HUES6 (cell line): ENCODE results near the gene LRRC74B.
"Not testable (repeated sequence)": the region's sequence is repeated elsewhere in the genome, so short reads cannot be mapped to it uniquely, and the experiment has no call there.

ENCODE experiments used
- H3K27ac ChIP-seq: 2 replicates; pipeline ENCODE4 v1.7.0; 2013; ENCODE audit warnings: low read depth, mild to moderate bottlenecking, low read length, inconsistent platforms
- H3K27me3 ChIP-seq: 2 replicates; pipeline ENCODE4 v1.6.1; 2013; ENCODE audit warnings: low read length; ENCODE audit not compliant: control insufficient read depth, insufficient read depth
- H3K36me3 ChIP-seq: 2 replicates; pipeline ENCODE4 v1.6.1; 2013; ENCODE audit warnings: low read length; ENCODE audit not compliant: control insufficient read depth, insufficient read depth
- H3K4me1 ChIP-seq: 2 replicates; pipeline ENCODE4 v1.6.1; 2013; ENCODE audit warnings: low read length; ENCODE audit not compliant: control insufficient read depth, insufficient read depth
- H3K4me3 ChIP-seq: 2 replicates; pipeline ENCODE4 v1.5.1; 2013; ENCODE audit warnings: low read depth, low read length
- H3K9ac ChIP-seq: one replicate; pipeline ENCODE4 v1.6.1; 2013; ENCODE audit warnings: mild to moderate bottlenecking, low read length
- H3K9me3 ChIP-seq: 2 replicates; pipeline ENCODE4 v1.6.1; 2013; ENCODE audit warnings: low read depth, low read length; ENCODE audit not compliant: control insufficient read depth, insufficient read depth

LRRC74B gene

DNA sequence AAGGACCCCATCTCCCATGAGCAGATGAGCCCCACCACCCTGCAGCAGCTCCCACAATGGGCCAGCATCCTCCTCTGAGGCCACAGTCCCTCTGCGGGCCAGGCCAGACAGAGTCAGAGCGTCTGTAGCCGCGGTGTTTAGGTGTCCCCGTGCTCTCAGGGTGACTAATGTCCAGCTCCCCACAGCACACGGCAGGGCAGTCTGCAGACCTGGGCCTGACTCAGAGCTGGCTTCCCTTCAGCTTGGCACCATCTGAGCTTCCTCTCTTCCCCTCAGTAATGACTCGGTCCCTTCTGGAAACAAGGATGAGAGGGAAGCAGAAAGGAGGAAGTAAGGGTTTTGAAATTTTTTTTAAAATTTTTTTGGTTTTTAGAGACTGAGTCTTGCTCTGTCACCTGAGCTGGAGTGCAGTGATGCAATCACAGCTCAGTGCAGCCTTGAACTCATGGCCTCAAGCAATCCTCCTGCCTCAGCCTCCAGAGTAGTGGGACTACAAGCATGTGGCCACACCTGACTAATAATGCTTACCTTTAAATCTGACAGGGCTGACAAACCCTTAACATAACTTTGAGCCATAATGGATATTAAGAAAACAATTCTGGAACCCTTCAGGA lies 28.5 kb downstream of the LRRC74B start:
- H3K4me3 ChIP-seq = no peak overlapping the region
- no peaks in the 10 kb centered on the region for H3K36me3 ChIP-seq
- H3K4me1 ChIP-seq = no peaks in the 10 kb centered on the region
- H3K9ac ChIP-seq = no peak overlapping the region
- peaks cover 7% of the 10 kb centered on the region; the same call in 1 of the 2 replicates for H3K9me3 ChIP-seq
- H3K27me3 ChIP-seq = no peaks in the 10 kb centered on the region
- H3K27ac ChIP-seq = no peak overlapping the region

DNA sequence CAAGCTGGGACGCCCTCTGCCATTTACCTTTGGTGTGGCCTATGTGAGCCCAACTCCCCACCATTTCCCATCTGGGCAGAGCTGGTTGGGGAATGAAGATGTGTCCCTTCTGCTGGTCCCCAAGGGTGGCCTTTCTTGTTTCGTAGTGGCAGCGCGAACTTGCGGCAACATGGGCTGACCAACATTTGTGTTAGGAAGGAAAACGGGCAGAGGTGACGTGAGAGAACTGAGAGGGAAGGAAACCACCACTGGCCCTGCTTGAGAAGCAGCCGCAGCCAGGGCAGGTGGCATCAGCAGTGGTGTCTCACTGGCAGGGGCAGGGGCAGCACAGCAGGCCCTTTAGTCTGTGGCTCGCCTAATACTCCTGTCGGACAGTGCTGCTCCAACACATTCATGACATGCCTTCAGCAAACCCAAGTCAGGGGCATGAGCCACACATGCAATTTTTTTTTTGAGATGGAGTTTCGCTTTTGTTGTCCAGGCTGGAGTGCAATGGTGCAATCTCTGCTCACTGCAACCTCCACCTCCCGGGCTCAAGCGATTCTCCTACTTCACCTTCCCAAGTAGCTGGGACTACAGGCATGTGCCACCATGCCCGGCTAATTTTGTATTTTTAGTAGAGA lies 29.9 kb downstream of the LRRC74B start:
- Histone ChIP-seq H3K36me3 (no peaks in the 10 kb centered on the region), H3K9me3 (peaks cover 7% of the 10 kb centered on the region; the same call in 1 of the 2 replicates), H3K27ac (no peak overlapping the region), H3K27me3 (no peaks in the 10 kb centered on the region), H3K4me3 (no peak overlapping the region), H3K9ac (no peak overlapping the region), H3K4me1 (no peaks in the 10 kb centered on the region)

GRCh38 chr22:21076912-21077625 lies 31.3 kb downstream of the LRRC74B start:
- no peaks in the 10 kb centered on the region for H3K36me3 ChIP-seq
- H3K27ac ChIP-seq = no peak overlapping the region
- H3K9me3 ChIP-seq = peaks cover 2% of the 10 kb centered on the region; the same call in 1 of the 2 replicates
- H3K27me3 ChIP-seq = no peaks in the 10 kb centered on the region
- no peak overlapping the region for H3K4me3 ChIP-seq
- H3K9ac ChIP-seq = no peak overlapping the region
- no peaks in the 10 kb centered on the region for H3K4me1 ChIP-seq

DNA sequence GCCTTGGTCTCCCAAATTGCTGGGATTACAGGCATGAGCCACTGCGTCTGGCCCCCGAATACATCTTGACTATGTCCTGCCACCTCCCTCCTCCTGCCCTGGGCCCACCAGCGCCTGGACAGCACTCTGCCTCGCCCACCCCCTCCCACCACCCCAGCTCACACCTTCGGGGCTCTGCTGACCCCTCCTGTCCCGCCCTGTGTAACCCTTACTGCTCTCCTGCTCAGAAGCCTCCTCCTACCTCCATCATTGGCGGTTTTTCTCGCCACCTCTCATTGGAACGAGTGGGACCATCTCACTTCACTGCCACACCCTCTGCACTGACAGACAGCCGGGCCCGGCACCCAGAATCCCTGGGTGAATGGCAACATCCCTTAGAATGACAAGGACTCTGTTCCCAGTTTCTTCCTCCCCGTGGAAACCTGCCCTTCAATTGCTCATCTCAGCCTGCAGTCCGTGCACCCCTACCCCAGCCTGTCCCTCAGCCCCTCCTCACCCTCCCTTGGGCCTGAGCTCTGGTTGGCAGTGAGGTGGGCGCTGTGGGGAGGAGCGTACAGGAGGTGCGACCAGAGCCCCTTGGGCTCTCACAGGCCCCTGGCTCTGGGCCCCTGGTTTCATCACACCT lies 32.2 kb downstream of the LRRC74B start:
- Histone ChIP-seq H3K4me1 (no peaks in the 10 kb centered on the region), H3K36me3 (no peaks in the 10 kb centered on the region), H3K9me3 (no peaks in the 10 kb centered on the region), H3K27me3 (no peaks in the 10 kb centered on the region), H3K9ac (no peak overlapping the region), H3K27ac (no peak overlapping the region), H3K4me3 (no peak overlapping the region)

GRCh38 chr22:21078916-21079315 lies 33.2 kb downstream of the LRRC74B start:
- no peaks in the 10 kb centered on the region for H3K27me3 ChIP-seq
- no peak overlapping the region for H3K27ac ChIP-seq
- no peaks in the 10 kb centered on the region for H3K4me1 ChIP-seq
- no peaks in the 10 kb centered on the region for H3K36me3 ChIP-seq
- no peak overlapping the region for H3K9ac ChIP-seq
- H3K9me3 ChIP-seq = no peaks in the 10 kb centered on the region
- no peak overlapping the region for H3K4me3 ChIP-seq

- H3K27ac ChIP-seq = no peak overlapping the region
Measured at GRCh38 chr22:21079493-21079892, 33.7 kb downstream of the LRRC74B start.

DNA sequence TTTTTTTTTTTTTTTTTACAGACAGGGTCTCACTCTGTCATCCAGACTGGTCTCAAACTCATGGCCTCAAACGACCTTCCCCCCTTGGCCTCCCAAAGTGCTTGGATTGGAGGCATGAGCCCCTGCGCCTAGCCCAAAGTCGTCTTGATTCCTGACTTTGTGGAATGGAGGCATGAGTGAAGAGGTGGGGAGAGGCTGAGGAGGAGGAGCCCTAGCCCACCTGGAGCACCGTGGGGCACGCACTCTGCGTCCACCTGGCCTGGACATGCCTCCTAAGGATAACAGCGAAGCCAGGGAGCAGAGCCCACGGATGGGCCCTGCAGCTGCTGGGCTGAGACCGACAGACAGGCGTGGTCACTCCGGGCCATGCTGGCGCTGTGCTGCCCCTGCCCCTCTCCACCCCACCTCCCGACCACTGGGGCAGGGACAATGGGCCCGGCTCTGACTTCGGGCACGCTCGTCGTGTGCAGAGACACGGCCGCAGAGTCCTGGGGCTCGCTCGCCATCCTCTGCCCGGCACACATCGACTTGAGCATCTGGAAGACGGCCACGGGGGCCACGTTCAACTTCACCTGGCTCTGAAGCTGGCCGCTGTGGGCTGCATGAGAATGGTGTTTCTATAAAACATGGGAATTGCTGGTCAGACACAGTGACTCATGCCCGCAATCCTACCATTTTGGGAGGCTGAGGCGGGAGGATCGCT lies 34.8 kb downstream of the LRRC74B start:
- Histone ChIP-seq H3K9me3 (no peaks in the 10 kb centered on the region), H3K36me3 (no peaks in the 10 kb centered on the region), H3K27me3 (no peaks in the 10 kb centered on the region), H3K27ac (no peak overlapping the region), H3K4me1 (no peaks in the 10 kb centered on the region), H3K4me3 (no peak overlapping the region), H3K9ac (no peak overlapping the region)

More at GRCh38 chr22:21079493-21079892, 33.7 kb downstream of the LRRC74B start:
- H3K27me3 ChIP-seq = no peaks in the 10 kb centered on the region
- H3K4me1 ChIP-seq = no peaks in the 10 kb centered on the region
- H3K9me3 ChIP-seq = no peaks in the 10 kb centered on the region
- H3K36me3 ChIP-seq = no peaks in the 10 kb centered on the region
- no peak overlapping the region for H3K4me3 ChIP-seq
- no peak overlapping the region for H3K9ac ChIP-seq

DNA sequence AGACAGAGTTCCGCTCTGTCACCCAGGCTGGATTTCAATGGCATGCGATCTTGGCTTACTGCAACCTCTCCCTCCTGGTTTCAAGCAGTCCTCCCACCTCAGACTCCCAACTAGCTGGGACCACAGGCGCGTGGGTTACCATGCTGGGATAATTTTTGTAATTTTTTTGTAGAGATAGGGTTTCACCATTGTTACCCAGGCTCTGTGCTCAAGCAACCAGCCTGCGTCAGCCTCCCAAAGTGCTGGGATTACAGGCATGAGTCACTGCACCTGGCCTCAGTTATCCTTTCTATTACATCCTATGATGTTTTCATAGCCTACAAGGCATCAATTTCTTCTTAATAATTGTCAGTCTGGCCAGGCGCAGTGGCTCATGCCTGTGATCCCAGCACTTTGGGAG lies 36.5 kb downstream of the LRRC74B start:
- H3K27me3 ChIP-seq = no peaks in the 10 kb centered on the region
- H3K9ac ChIP-seq = no peak overlapping the region
- H3K4me1 ChIP-seq = no peaks in the 10 kb centered on the region
- no peaks in the 10 kb centered on the region for H3K36me3 ChIP-seq
- H3K4me3 ChIP-seq = no peak overlapping the region
- H3K9me3 ChIP-seq = no peaks in the 10 kb centered on the region
- no peak overlapping the region for H3K27ac ChIP-seq

DNA sequence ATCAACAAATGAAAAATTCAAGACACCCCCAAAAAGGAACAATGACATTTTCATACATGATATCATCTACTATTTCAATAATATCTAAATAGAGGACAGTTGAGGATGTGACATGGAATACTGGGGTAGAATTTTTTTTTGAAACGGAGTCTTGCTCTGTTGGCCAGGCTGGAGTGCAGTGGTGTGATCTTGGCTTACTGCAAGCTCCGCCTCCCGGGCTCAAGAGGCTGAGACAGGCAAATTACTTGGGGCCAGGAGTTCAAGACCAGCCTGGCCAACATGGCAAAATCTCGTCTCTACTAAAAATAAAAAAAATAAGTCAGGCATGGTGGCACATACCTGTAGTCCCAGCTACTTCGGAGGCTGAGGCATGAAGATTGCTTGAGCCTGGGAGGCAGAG lies 41.4 kb downstream of the LRRC74B start:
- Histone ChIP-seq H3K27me3 (no peaks in the 10 kb centered on the region), H3K9me3 (no peaks in the 10 kb centered on the region), H3K27ac (no peak overlapping the region), H3K4me3 (no peak overlapping the region), H3K9ac (no peak overlapping the region), H3K36me3 (no peaks in the 10 kb centered on the region), H3K4me1 (no peaks in the 10 kb centered on the region)

DNA sequence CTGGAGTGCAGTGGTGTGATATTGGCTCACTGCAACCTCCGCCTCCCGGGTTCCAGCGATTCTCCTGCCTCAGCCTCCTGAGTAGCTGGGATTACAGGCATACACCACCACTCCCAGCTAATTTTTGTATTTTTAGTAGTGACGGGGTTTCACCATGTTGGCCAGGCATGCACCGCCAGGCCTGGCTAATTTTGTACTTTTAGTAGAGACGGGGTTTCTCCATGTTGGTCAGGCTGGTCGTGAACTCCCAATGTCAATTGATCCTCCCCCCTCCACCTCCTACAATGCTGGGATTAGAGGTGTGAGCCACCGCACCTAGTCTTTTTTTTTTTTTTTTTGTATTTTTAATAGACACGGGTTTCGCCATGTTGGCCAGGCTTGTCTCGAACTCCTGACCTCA lies 42.2 kb downstream of the LRRC74B start:
- not testable (repeated sequence) for H3K4me3 ChIP-seq, H3K9me3 ChIP-seq, H3K27me3 ChIP-seq, H3K27ac ChIP-seq, H3K36me3 ChIP-seq, H3K4me1 ChIP-seq, H3K9ac ChIP-seq
